HEK293 (cell line): ENCODE measurements around the gene GRK5.

Experiments used
- CTCF ChIP-seq: fragments of 450-650 bp; formaldehyde crosslinking; IDR thresholded peaks from 2 replicates; pipeline ENCODE4 v1.5.1; 2016; ENCODE audit warnings: missing biosample characterization, missing genetic modification characterization
- YY1 ChIP-seq: fragments of 450-650 bp; formaldehyde crosslinking; IDR thresholded peaks from 2 replicates; pipeline ENCODE4 v1.5.1; 2018; ENCODE audit warnings: missing biosample characterization, missing genetic modification characterization
- ZNF202 ChIP-seq: fragments of 450-650 bp; formaldehyde crosslinking; IDR thresholded peaks from 2 replicates; pipeline ENCODE4 v1.5.1; 2016; ENCODE audit warnings: missing biosample characterization, missing genetic modification characterization, borderline replicate concordance

DNA sequence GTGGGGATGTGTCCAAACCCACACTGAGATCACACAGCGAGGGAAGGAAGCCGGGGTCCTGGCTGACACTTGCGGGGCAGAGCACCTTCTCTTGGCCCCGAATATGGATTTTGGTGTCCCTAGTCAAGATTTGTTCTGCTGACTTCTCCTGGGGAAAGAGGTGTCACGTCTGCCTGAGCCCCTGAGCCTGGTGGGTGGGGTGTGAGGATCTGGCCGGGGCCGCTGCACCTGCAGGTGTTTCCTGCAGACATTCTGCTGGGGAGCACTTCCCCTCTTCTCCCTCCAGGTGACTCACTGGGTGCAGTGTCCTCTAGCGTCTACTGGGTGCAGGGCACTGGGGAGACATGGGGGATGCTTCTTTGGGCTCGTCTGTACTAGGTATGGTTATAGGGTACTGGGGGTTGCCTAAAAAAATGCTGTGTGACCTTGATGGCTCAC is 99.2 kb downstream of the GRK5 start:
- TF ChIP-seq CTCF (tag by site-specific recombination) (no peak), YY1 (tag by site-specific recombination) (no peak), ZNF202 (tag by site-specific recombination) (no peak)
